UCSD-AML1 (cell line): ENCODE results near the gene SLC7A14.
A peak's percentile ranks its signal among the peaks of the same experiment; 100 is the strongest.

ENCODE experiments used
- DNase-seq: peaks from one replicate; lab custom pipeline; 2025; ENCODE audit not compliant: unreplicated experiment; lab: John Stamatoyannopoulos, UW

SLC7A14 gene

DNA sequence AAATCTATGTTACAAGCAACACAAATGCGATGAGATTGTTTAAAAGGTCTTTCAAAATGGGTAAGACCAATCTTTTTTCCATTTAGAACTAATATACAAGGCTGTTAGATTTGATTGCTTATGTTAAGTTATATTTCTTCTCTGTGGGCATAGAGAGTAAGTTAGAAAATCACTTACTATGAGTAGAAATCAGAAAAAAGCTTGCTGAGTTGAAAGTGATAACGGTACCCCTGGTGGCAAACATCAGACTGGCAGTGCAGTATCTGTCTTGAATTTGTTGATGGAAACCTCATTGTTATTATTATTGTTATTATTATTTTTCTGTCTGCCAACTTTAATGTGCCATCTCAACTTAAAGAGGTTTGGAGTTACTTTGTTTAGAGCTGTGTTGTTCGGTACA is 154.8 kb downstream of the SLC7A14 start:
- no peak for DNase-seq

DNA sequence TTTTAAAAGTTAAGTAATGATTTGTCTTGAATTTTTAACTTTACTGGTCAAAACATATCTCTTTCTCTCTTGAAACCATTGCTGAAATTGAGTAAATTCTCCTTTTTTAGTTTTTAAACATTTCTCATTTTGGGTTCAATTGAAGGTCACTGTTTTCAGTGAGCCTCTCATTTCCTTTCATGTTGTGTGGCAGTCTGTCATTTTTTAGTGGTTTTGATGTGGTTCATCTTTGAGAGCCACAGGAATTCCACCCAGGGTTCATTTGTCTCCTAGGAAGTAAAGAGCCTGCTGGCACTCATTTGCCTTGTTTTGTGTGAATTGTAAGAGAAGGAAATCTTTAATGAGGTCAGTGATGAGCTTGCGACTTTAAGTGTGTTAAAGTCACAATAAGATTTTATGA is 156.8 kb downstream of the SLC7A14 start:
- no peak for DNase-seq

DNA sequence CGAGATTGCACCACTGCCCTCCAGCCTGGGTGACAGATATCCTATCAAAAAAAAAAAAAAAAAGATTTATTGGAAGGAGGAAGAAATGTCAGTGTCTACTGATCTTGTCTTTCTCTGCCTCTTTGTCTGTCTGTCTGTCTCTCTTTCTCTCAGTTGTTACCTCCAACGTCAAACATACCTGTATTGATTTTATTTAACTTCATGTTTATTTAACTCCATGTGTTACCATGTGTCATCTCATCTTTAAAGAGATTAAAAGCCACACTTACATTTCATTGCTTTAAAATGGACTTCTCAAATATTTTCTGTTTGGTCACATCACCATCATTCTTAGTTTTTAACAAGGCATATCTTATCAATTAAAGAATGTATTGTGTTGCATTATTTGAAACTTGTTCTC is 157.8 kb downstream of the SLC7A14 start:
- no peak for DNase-seq

DNA sequence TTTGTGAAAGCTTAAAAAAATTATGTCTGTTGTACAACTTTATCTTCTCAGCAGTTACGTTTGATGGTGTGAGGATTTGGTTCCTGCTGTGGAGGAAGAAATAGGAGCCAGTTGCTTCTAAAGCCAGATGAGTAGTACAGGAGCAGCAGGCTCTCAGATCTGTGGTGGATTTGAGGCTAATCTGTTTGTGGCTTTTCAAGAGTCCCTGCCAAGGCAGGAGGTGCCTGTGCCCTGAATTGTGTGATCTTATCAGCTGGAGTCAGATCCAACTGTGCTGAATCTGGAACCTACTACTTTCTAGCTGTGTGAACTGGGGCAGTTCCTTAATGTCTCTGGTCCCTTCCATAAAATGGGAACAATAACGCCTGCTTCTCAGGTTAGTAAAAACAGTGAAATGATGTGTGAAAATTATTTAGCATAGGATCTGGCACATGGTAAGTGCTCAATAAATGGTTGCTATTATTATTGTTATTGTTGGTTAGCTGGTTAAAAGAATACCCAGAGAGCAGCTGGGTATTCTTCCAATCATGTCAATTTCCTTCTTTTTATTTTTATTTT is 159.6 kb downstream of the SLC7A14 start:
- no peak for DNase-seq

DNA sequence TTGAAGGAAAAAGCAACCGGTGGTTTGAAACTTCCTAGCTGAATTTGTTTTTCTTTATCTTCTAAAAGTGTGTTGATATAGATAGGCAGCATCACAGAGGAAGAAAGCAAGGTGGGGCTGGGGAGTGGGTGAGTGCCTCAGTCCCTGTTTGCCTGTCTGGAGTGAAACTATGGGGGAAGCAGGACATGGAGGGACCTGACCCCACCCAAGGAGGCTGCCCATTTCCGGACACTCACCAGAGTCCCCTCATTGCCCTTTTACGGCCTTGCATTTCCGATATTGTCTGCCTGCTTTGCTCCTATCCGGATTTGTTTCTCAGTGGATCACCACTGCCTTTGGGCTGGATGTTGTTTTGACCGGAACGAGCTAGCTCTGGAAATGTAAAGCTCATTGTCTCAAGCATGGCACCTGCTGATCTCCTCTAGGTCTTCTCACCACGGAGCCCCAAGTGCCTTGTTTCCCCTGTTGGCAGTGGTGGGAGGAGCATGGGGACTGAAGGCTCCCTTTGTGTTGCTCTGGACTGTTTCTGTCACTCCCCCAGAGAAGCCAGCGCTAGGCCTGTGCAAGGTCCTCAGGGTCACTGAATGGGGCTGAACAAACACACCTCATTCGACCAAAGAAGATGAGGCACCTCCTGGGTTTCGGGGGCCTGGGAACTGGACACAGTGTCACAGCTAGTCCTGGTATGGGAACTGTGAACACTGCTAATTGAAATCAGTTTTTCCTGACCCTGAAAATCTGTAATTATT is 160.2 kb downstream of the SLC7A14 start:
- DNase-seq = no peak

DNA sequence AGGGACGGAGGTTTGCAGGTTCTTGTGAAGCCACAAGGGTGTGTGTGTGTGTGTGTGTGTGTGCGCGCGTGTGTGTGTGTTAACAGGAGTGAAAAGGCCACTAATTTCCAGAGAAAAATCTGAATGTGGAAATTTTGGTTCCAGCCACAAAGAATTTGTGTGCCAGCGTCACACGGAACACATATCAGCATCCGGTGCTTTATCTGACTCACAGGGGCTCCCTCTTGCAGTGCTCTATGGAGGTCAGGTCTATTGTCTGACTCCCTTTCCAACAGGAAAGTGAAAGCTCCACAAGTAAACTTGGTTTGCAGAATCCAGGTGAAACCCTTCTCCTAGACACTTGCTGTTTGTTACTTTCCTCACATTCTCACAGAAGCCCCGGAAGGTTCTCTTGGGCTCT is 161.0 kb downstream of the SLC7A14 start:
- DNase-seq = no peak

DNA sequence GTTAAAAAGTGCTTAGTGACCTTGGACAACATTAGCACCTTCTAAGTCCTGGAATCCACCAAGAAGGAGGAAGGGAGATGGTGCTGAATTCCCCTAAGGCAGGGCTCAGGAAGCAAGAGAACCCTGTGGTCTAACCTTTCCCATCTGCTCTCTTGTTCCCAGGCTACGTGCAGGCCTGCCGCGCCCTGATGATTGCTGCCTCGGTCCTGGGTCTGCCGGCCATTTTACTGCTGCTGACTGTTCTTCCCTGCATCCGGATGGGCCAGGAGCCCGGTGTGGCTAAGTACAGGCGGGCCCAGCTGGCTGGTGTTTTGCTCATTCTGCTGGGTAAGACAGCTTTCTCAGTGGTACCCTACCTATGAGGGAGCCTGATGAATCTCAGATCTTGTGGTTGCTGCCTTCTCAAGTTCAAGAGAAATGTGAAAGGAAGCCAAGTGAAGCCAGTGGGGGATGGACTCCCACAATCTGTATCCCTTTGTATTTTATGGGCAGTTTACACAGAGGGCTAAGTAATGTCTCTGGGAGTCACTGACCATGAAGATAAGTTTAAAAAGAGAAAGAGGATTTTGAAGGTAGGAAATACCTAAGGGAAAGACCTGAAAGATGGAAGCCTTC is 162.8 kb downstream of the SLC7A14 start:
- no peak for DNase-seq

DNA sequence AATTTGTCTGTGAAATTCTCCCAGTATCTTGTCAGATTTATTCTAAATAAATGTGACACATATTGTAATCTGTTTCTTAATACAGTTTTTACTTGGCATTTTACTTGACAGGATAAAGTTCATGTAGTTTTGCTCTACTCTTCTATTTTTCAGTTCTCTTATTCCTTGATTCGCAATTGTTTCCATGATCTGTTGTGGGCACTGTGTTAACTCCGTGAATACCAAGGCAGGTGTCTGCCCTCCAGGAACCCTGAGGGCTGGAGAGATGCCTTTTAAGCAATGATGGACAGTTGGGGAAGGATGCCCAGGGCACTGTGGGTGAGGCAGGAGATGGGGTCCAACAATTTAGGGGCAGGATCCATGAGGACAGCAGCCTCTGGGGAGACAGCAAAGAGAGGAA is 164.1 kb downstream of the SLC7A14 start:
- no peak for DNase-seq

DNA sequence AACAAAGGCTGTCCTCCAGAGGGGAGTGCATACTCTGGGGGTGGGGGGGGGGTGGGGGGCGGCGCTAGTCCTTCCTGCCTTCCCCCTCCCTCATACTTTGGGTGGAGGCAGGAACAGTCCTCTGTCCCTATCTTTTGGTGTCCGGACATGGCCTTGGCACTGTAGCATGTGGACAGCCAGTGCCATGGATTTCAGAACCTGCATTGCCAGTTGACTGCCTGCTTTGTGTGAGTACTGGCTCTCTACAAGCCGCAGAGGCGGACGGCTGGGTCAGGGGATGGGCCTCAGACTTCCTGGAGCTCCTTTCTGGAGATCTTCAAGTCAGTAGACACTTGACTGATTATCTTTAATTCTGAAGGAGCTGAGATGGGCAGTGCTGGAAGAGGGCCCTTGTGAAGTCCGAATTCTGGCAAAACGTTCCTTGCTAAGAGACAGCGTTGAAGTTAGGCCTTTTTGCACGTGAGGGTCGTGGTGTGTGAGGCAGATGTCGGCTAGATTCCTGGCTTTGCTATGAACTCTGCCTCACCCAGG is 164.7 kb downstream of the SLC7A14 start:
- no peak for DNase-seq

DNA sequence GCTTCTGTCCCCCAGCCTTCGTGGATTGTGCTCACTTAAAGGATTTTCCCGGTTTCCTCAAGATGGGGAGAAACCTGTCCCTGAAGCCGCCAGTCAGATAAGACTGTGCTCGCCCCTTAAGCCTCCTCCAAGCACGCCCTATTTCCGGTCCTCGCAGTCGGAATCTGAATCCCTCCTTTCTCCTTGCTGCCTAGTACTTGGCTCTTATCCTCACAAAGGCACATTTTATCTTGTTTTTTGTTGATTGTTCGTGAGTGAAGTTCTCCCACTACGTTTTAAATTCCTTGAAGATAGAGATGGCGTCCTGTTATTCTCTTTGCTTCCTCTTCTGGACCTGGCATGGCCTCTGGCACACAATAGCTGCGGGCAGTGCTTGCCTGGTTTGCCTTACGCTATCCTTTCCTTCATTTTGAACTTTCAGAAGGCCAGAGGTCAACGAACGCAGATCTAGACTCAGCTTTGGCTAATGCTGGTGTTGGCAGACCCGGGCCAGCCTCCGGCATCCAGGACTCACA is 165.5 kb downstream of the SLC7A14 start:
- no peak for DNase-seq

DNA sequence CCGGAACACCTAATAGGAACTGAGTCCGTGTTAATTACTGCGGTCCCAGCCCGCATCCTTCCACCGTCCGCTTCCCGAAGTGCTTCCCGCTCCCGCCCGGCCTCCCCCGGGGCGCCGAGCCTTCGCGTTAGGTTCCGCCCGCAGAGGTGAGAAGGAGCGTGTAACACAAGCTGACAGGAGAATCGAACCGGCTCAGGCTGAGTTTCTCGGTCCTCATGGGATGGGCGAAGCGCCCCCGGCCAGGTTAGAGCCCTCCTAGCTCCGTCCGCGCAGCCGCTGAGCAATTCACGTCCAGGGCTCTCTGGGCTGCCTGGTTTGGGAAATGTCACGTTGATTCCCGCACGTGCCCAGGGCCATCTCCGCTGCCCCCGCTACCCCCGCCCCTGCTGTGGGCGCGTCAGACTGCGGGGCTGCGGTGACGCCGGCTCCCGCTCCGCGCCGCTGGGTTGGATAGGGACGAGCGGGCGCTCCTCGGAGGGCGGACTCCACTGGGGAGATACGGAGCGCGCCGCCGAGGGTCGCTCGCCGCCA is 166.3 kb downstream of the SLC7A14 start:
- DNase-seq = peak; percentile 14

DNA sequence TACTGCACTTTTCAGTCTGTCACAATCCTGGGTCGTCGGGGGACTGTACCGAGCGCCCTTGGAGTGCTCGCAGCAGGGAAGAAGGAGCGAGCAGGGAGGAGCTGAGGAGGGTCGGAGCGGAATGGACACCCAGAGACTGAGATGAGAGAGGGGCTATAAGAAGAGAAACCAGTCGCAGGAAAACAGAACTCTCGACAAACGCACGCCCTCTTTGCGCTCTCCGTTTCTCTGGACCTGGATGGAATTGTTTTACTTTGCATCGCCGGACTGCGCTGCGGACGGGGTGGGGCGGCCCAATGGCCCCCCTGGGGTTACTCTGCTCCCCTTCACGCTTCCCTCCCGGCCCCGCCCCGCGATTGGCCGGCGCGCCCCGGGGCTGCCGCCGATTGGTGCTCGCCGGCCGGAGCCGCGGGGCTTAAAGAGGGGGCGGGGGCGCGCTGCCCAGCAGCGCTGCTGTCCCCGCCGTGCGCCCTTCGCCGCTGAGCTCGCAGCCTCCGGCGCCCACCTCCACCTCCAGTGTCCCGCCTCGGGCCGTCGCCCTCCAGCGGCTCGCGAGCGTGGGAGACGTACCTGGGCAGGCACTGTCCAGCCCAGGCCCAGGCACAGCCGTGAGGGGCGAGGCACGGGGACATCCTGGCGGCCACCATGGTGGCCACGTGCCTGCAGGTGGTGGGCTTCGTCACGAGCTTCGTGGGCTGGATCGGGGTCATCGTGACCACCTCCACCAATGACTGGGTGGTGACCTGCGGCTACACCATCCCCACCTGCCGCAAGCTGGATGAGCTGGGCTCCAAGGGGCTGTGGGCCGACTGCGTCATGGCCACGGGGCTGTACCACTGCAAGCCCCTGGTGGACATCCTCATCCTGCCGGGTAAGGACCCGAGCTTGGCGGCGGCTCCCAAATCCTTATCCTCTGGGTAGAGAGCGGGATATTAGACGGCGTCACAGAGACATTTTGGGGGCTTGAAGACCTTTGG is 167.2 kb downstream of the SLC7A14 start, which contains the start of gene CLDN11:
TSS of gene CLDN11 (plus strand) at position 447 of the 977 bp plus-strand sequence. CDS start at position 646, 199 bp downstream.
- no peak for DNase-seq

DNA sequence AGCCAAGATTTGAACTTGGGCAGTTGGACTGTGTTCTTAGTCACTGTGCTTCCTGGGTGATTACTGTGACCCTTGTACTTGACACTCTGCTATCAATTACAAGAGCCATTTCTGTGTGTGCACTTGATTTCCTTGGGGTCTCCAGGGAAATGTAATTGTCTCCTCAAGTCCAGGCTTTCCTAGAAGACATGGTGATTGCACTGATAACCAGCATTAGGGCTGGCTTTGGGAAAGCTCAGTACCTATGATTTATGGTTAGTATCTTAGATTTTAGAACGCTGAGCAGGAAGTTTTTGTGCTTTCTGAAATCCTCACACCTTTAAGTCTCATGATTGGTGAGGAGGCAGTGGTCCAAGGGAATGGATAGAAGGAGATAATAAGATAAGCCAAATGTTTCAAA is 168.8 kb downstream of the SLC7A14 start:
- DNase-seq = no peak

DNA sequence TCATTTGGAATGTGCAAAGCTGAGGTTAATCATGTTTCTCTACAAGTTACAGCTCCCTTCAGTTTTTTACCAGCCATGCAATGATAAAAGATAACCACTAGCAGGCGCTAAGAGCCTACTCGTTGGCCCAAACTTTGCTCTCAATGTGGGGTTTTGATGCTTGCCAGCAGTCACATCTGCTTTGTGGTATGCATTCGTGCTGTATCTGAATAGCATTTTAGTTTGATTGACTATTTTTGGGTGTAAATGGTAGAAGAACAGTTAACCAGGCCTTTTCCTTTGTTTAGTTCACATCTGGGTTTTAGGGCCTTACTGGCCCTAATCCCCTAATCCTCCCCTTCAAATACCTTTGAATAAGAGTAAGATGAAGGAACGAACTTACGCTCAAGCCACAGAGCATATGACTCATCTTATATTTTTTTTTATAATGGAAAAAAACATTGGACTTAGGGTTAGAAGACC is 171.6 kb downstream of the SLC7A14 start:
- DNase-seq = peak; percentile 12

DNA sequence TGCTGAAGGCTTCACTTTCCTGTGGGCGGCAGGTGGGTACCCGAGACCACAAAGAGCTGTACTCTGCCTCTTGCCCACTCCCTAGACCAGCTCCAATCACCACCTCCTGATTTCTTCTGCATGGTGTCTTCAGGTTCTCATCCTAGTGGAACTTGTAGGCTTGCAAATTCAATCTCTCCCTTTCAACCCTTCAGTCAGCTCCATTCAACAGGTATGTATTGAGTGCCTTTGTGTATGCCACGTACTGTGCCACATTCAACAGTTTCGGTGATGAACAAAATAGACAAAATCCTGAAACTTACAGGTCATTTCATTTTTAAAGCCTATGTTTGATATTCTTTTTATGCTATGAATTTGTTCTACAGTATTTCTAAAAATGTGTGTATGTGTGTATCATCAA is 172.6 kb downstream of the SLC7A14 start:
- DNase-seq = no peak

DNA sequence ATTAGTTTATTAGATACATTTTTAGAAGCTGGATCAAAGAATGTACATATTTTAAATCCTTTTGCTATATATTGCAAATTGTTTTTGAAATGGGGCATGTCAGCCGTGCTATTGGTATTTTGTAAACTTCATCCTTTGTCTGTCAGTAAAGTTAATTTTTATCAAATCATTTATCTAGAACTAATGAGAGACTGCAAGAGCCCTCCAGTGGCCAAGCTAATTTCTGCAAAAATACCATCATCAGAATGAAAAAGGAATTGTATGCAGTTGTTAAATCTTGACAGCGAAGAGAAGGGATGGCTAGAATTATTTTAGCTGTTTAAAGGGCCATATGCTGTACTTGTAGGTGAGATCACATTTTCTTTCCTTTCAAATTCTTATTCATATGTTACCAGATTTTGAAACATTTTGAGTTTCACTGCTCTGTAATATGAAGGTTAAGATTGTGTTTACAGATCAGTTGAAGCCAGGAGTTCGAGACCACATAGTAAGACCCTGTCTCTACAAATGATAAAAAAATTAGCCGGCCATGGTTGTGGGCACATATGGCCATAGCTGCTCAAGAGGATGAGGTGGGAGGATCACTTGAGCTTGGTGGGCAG is 175.3 kb downstream of the SLC7A14 start:
- no peak for DNase-seq
